Naive thymus-derived CD4-positive, alpha-beta T cell (primary cell): ENCODE data around the gene HTR4. TPM values are rescaled to one million over a fixed set of nuclear protein-coding genes. Genes with fewer than 3 reads are reported as not detected.

Experiments
- ATAC-seq: fragments of 150-1000 bp; cut with Tn5 transposase; 2 replicates; pipeline ENCODE4 v1.10.0; 2021; ENCODE audit warnings: mild to moderate bottlenecking, moderate library complexity
- CTCF ChIA-PET: fragments of 350-600 bp; sonication (Branson Sonifier 250); formaldehyde crosslinking; loops from one replicate; lab custom pipeline; 2021; ENCODE audit warnings: antibody characterized with exemption; lab: Charles Lee
- POLR2A ChIA-PET: fragments of 350-600 bp; sonication (Branson Sonifier 250); formaldehyde crosslinking; loops from one replicate; lab custom pipeline; 2021; ENCODE audit warnings: antibody characterized with exemption, inconsistent platforms; lab: Charles Lee
- DNase-seq, 9 donors: peaks; one replicate each; pipeline versions ENCODE4 v3.0.0 to v3.0.0-alpha.2; 2020 to 2022; ENCODE audit warnings: mixed read lengths in 1 of 9
- H3K27ac ChIP-seq: one replicate; pipeline ENCODE4 v1.7.0; 2013; ENCODE audit warnings: mild to moderate bottlenecking, low read depth, low read length, moderate library complexity
- H3K27me3 ChIP-seq, 2 donors: one replicate each; pipeline ENCODE4 v1.7.0; 2013; ENCODE audit warnings: low read length in 2 of 2, mild to moderate bottlenecking in 2 of 2, moderate library complexity in 2 of 2; ENCODE audit not compliant: control insufficient read depth in 2 of 2, insufficient read depth in 2 of 2
- H3K36me3 ChIP-seq, 3 experiments: 1 replicate in 2 of 3; 2 replicates in 1 of 3; pipeline ENCODE4 v1.7.0; 2013; ENCODE audit warnings: low read length in 3 of 3, mild to moderate bottlenecking in 3 of 3, moderate library complexity in 1 of 3; ENCODE audit not compliant: insufficient read depth in 3 of 3, control insufficient read depth in 2 of 3
- H3K4me1 ChIP-seq, 2 donors: one replicate each; pipeline ENCODE4 v1.7.0; 2013; ENCODE audit warnings: low read length in 2 of 2, mild to moderate bottlenecking in 2 of 2, moderate library complexity in 1 of 2; ENCODE audit not compliant: control insufficient read depth in 2 of 2, insufficient read depth in 2 of 2
- H3K4me3 ChIP-seq: 2 replicates; pipeline ENCODE4 v1.7.0; 2013; ENCODE audit warnings: mild to moderate bottlenecking, low read length
- H3K9me3 ChIP-seq, 3 experiments: 1 replicate in 2 of 3; 2 replicates in 1 of 3; pipeline ENCODE4 v1.7.0; 2013; ENCODE audit warnings: low read length in 3 of 3; ENCODE audit not compliant: control insufficient read depth in 2 of 3
- H3K27ac Mint-ChIP-seq, 9 donors: one replicate each; pipeline ENCODE4 v1.8.0; 2020 to 2022; ENCODE audit warnings: mixed read lengths in 9 of 9, mild to moderate bottlenecking in 8 of 9, moderate library complexity in 5 of 9, inconsistent platforms in 2 of 9
- H3K27me3 Mint-ChIP-seq, 5 donors: one replicate each; pipeline ENCODE4 v1.8.0; 2021 to 2022; ENCODE audit warnings: mixed read lengths in 5 of 5, mild to moderate bottlenecking in 1 of 5
- H3K36me3 Mint-ChIP-seq, 5 donors: one replicate each; pipeline ENCODE4 v1.8.0; 2020 to 2022; ENCODE audit warnings: mixed read lengths in 5 of 5, mild to moderate bottlenecking in 3 of 5, inconsistent platforms in 1 of 5
- H3K4me1 Mint-ChIP-seq, 7 donors: one replicate each; pipeline ENCODE4 v1.8.0; 2020 to 2022; ENCODE audit warnings: mixed read lengths in 7 of 7, mild to moderate bottlenecking in 3 of 7, inconsistent platforms in 1 of 7
- H3K4me3 Mint-ChIP-seq, 10 donors: one replicate each; pipeline ENCODE4 v1.8.0; 2020 to 2022; ENCODE audit warnings: mild to moderate bottlenecking in 10 of 10, mixed read lengths in 10 of 10, moderate library complexity in 6 of 10, inconsistent platforms in 2 of 10
- H3K9me3 Mint-ChIP-seq, 11 donors: one replicate each; pipeline ENCODE4 v1.8.0; 2020 to 2022; ENCODE audit warnings: mixed read lengths in 11 of 11, mild to moderate bottlenecking in 4 of 11, inconsistent platforms in 1 of 11, moderate library complexity in 1 of 11
- intact Hi-C, 2 donors: fragments of 100-400 bp; cut with micrococcal nuclease; formaldehyde crosslinking; loops; one replicate each; pipeline ENCODE4 v1.15.1; 2023
- polyA plus RNA-seq, 2 donors: library from polyadenylated mRNA; unstranded; fragments of 300-500 nt; fragmentation: Illumina TruSeq; gene quantifications; one replicate each; pipeline ENCODE4 v1.2.3, GENCODE V29; 2021
- total RNA-seq, 6 experiments: library from RNA in 5 of 6; stranded (reverse) in 5 of 6; gene quantifications; 1 replicate in 5 of 6; 2 replicates in 1 of 6; pipeline ENCODE4 v1.2.3 and lab custom pipeline; 2021 to 2026

HTR4 gene
- total and polyA plus RNA-seq, 7 experiments from 2014 or later, result not detected

- H3K27me3 Mint-ChIP-seq, result peaks cover 14 to 34% (median 20%) of the 10 kb centered on the region in 5 donors
- POLR2A ChIA-PET, result no interaction called here
Observed at GRCh38 chr5:148573374-148573773, 81.0 kb downstream of the HTR4 start.

GRCh38 chr5:148569948-148570347 is 84.4 kb downstream of the HTR4 start:
- Histone ChIP-seq H3K27ac (no peak overlapping the region), H3K4me3 (no peak overlapping the region), H3K4me1 (no peaks in the 10 kb centered on the region), H3K36me3 (no peaks in the 10 kb centered on the region), H3K9me3 (no peaks in the 10 kb centered on the region), H3K27me3 (no peaks in the 10 kb centered on the region)
- DNase-seq, result no peak
- Mint-ChIP-seq H3K9me3 (no peaks in the 10 kb centered on the region), H3K27me3 (peaks cover 16 to 35% (median 27%) of the 10 kb centered on the region in 5 donors), H3K4me1 (peaks cover 0 to 1% (median 0%) of the 10 kb centered on the region in 7 donors), H3K36me3 (no peaks in the 10 kb centered on the region), H3K27ac (no peak overlapping the region), H3K4me3 (no peak overlapping the region)
- ChIA-PET POLR2A (no interaction called here), CTCF (no interaction called here)
- intact Hi-C loops, result no loop called here
- ATAC-seq, result no peak

More at GRCh38 chr5:148573374-148573773, 81.0 kb downstream of the HTR4 start:
- H3K9me3 Mint-ChIP-seq, result no peaks in the 10 kb centered on the region
- H3K4me1 Mint-ChIP-seq, result peaks cover 0 to 1% (median 0%) of the 10 kb centered on the region in 7 donors
- CTCF ChIA-PET, result no interaction called here
- no peak overlapping the region for H3K27ac Mint-ChIP-seq
- no peak for DNase-seq
- no peaks in the 10 kb centered on the region for H3K4me1 ChIP-seq
- no peak for ATAC-seq
- H3K27ac ChIP-seq, result no peak overlapping the region
- intact Hi-C loops, result no loop called here
- no peaks in the 10 kb centered on the region for H3K27me3 ChIP-seq
- no peaks in the 10 kb centered on the region for H3K36me3 ChIP-seq
- H3K4me3 Mint-ChIP-seq, result no peak overlapping the region
- H3K9me3 ChIP-seq, result no peaks in the 10 kb centered on the region
- no peaks in the 10 kb centered on the region for H3K36me3 Mint-ChIP-seq
- H3K4me3 ChIP-seq, result no peak overlapping the region

- Histone ChIP-seq H3K27me3 (no peaks in the 10 kb centered on the region), H3K36me3 (no peaks in the 10 kb centered on the region), H3K4me1 (no peaks in the 10 kb centered on the region), H3K4me3 (no peak overlapping the region), H3K9me3 (no peaks in the 10 kb centered on the region), H3K27ac (no peak overlapping the region)
- DNase-seq (no peak), ATAC-seq (no peak)
- peaks cover 0 to 1% (median 0%) of the 10 kb centered on the region in 7 donors for H3K4me1 Mint-ChIP-seq
- H3K27ac Mint-ChIP-seq, result no peak overlapping the region
- no peaks in the 10 kb centered on the region for H3K36me3 Mint-ChIP-seq
- ChIA-PET POLR2A (no interaction called here), CTCF (no interaction called here)
- H3K27me3 Mint-ChIP-seq, result peaks cover 5 to 43% (median 29%) of the 10 kb centered on the region in 5 donors
- intact Hi-C loops, result no loop called here
- H3K9me3 Mint-ChIP-seq, result peaks cover 0 to 4% (median 0%) of the 10 kb centered on the region in 11 donors
- no peak overlapping the region for H3K4me3 Mint-ChIP-seq
Observed at GRCh38 chr5:148565148-148565547, 89.2 kb downstream of the HTR4 start.

- intact Hi-C loops, result no loop called here
- H3K9me3 Mint-ChIP-seq, result peaks cover 0 to 4% (median 0%) of the 10 kb centered on the region in 11 donors
- H3K27ac Mint-ChIP-seq, result no peak overlapping the region
- Histone ChIP-seq H3K4me1 (no peaks in the 10 kb centered on the region), H3K27me3 (no peaks in the 10 kb centered on the region), H3K4me3 (no peak overlapping the region), H3K36me3 (no peaks in the 10 kb centered on the region), H3K27ac (no peak overlapping the region), H3K9me3 (no peaks in the 10 kb centered on the region)
- no peak for ATAC-seq
- peaks cover 3 to 39% (median 23%) of the 10 kb centered on the region in 5 donors for H3K27me3 Mint-ChIP-seq
- no peaks in the 10 kb centered on the region for H3K36me3 Mint-ChIP-seq
- H3K4me1 Mint-ChIP-seq, result no peaks in the 10 kb centered on the region
- DNase-seq, result no peak
- POLR2A ChIA-PET, result no interaction called here
- H3K4me3 Mint-ChIP-seq, result no peak overlapping the region
- CTCF ChIA-PET, result no interaction called here
Observed at GRCh38 chr5:148563021-148563420, 91.3 kb downstream of the HTR4 start.

- POLR2A ChIA-PET, result no interaction called here
- intact Hi-C loops, result no loop called here
Observed at GRCh38 chr5:148561801-148562311, 92.5 kb downstream of the HTR4 start.

GRCh38 chr5:148559461-148559860 is 94.9 kb downstream of the HTR4 start:
- intact Hi-C loops, result no loop called here
- no peaks in the 10 kb centered on the region for H3K27me3 ChIP-seq
- no peaks in the 10 kb centered on the region for H3K9me3 ChIP-seq
- peaks cover 2 to 38% (median 18%) of the 10 kb centered on the region in 5 donors for H3K27me3 Mint-ChIP-seq
- ChIA-PET CTCF (no interaction called here), POLR2A (no interaction called here)
- H3K36me3 ChIP-seq, result no peaks in the 10 kb centered on the region
- no peak overlapping the region for H3K27ac ChIP-seq
- H3K4me1 ChIP-seq, result no peaks in the 10 kb centered on the region
- no peak overlapping the region for H3K4me3 ChIP-seq
- no peak overlapping the region for H3K4me3 Mint-ChIP-seq
- H3K36me3 Mint-ChIP-seq, result no peaks in the 10 kb centered on the region
- no peaks in the 10 kb centered on the region for H3K4me1 Mint-ChIP-seq
- peaks cover 0 to 4% (median 0%) of the 10 kb centered on the region in 11 donors for H3K9me3 Mint-ChIP-seq
- H3K27ac Mint-ChIP-seq, result no peak overlapping the region
- DNase-seq (no peak), ATAC-seq (no peak)

More at GRCh38 chr5:148561801-148562311, 92.5 kb downstream of the HTR4 start:
- Histone ChIP-seq H3K27ac (no peak overlapping the region), H3K9me3 (no peaks in the 10 kb centered on the region), H3K4me3 (no peak overlapping the region), H3K4me1 (no peaks in the 10 kb centered on the region), H3K27me3 (no peaks in the 10 kb centered on the region), H3K36me3 (no peaks in the 10 kb centered on the region)
- CTCF ChIA-PET, result no interaction called here
- H3K4me1 Mint-ChIP-seq, result no peaks in the 10 kb centered on the region
- H3K36me3 Mint-ChIP-seq, result no peaks in the 10 kb centered on the region
- H3K27ac Mint-ChIP-seq, result no peak overlapping the region
- ATAC-seq (no peak), DNase-seq (no peak)
- H3K9me3 Mint-ChIP-seq, result peaks cover 0 to 4% (median 0%) of the 10 kb centered on the region in 11 donors
- no peak overlapping the region for H3K4me3 Mint-ChIP-seq
- peaks cover 2 to 36% (median 19%) of the 10 kb centered on the region in 5 donors for H3K27me3 Mint-ChIP-seq

- H3K36me3 Mint-ChIP-seq, result no peaks in the 10 kb centered on the region
- intact Hi-C loops, result no loop called here
- H3K27me3 Mint-ChIP-seq, result peaks cover 0 to 38% (median 18%) of the 10 kb centered on the region in 5 donors
- no peak overlapping the region for H3K4me3 ChIP-seq
- CTCF ChIA-PET, result no interaction called here
- no peaks in the 10 kb centered on the region for H3K4me1 ChIP-seq
- POLR2A ChIA-PET, result no interaction called here
- H3K4me1 Mint-ChIP-seq, result no peaks in the 10 kb centered on the region
- no peaks in the 10 kb centered on the region for H3K27me3 ChIP-seq
- H3K27ac Mint-ChIP-seq, result no peak overlapping the region
- no peaks in the 10 kb centered on the region for H3K9me3 ChIP-seq
- H3K9me3 Mint-ChIP-seq, result peaks cover 0 to 4% (median 0%) of the 10 kb centered on the region in 11 donors
- H3K4me3 Mint-ChIP-seq, result no peak overlapping the region
- DNase-seq (no peak), ATAC-seq (no peak)
- no peaks in the 10 kb centered on the region for H3K36me3 ChIP-seq
- H3K27ac ChIP-seq, result no peak overlapping the region
Observed at GRCh38 chr5:148558892-148559291, 95.4 kb downstream of the HTR4 start.
